Measurements from ENCODE around the gene MTHFD2. TPM values are rescaled to one million over a fixed set of nuclear protein-coding genes. Genes with fewer than 3 reads are reported as not detected.

MTHFD2 gene
- total and polyA plus RNA-seq, 2 of the 8 experiments (the other 6 are each of a cell fraction or from before 2014, with no cell fraction given) = 99.5 to 291 TPM

DNA sequence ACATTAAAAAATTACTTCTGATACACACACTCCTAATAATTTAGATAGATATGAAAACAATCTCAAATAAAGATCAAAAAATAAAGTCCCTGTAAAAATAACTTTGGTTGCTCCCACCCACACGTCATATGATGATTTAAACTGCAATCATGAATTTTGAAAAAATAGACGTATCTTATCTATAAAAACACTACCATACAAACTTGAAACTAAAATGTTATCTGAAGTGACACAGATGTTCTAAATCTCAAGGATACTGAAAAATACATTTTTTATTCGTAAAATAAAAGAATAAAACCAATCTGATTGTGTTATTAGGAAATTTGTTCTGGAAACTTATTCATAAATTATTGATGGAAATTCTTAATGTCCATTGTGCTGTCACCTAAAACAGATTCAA lies 42.6 kb upstream of the MTHFD2 start:
- no peak overlapping the region for H3K4me2 ChIP-seq (ENCODE audit: insufficient read depth in 1 of 2, low read depth in 2 of 2, low read length in 2 of 2)
- H4K5ac ChIP-seq (ENCODE audit: insufficient read length, low read depth, low read length) = no peak overlapping the region
- TF ChIP-seq TBP (IDR thresholded peaks at IDR 0.05; ENCODE audit: low read depth, low read length) (no peak), SIN3A (conservative IDR thresholded peaks at IDR 0.05 in 1 of 2, IDR thresholded peaks at IDR 0.05 in 1 of 2; ENCODE audit: low read depth in 1 of 2, low read length in 2 of 2) (no peak), EP300 (IDR thresholded peaks at IDR 0.05; ENCODE audit: borderline replicate concordance in 1 of 2, low read depth in 2 of 2, low read length in 2 of 2) (no peak), GABPA (IDR thresholded peaks at IDR 0.05; ENCODE audit: borderline replicate concordance, insufficient read depth, low read length) (no peak), PHF8 (conservative IDR thresholded peaks at IDR 0.05; ENCODE audit: low read depth, low read length) (no peak), NANOG (IDR thresholded peaks at IDR 0.05; ENCODE audit: insufficient read depth, low read depth, low read length, poor library complexity, severe bottlenecking) (no peak), HDAC6 (IDR thresholded peaks at IDR 0.05; ENCODE audit: low read depth, low read length) (no peak)
- TF ChIP-seq, protein P1, sequence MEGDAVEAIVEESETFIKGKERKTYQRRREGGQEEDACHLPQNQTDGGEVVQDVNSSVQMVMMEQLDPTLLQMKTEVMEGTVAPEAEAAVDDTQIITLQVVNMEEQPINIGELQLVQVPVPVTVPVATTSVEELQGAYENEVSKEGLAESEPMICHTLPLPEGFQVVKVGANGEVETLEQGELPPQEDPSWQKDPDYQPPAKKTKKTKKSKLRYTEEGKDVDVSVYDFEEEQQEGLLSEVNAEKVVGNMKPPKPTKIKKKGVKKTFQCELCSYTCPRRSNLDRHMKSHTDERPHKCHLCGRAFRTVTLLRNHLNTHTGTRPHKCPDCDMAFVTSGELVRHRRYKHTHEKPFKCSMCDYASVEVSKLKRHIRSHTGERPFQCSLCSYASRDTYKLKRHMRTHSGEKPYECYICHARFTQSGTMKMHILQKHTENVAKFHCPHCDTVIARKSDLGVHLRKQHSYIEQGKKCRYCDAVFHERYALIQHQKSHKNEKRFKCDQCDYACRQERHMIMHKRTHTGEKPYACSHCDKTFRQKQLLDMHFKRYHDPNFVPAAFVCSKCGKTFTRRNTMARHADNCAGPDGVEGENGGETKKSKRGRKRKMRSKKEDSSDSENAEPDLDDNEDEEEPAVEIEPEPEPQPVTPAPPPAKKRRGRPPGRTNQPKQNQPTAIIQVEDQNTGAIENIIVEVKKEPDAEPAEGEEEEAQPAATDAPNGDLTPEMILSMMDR (IDR thresholded peaks at IDR 0.05; ENCODE audit: control extremely low read depth in 1 of 3, insufficient read depth in 1 of 3, low read depth in 1 of 3, low read length in 3 of 3) = no peak
- TF ChIP-seq, protein P2, sequence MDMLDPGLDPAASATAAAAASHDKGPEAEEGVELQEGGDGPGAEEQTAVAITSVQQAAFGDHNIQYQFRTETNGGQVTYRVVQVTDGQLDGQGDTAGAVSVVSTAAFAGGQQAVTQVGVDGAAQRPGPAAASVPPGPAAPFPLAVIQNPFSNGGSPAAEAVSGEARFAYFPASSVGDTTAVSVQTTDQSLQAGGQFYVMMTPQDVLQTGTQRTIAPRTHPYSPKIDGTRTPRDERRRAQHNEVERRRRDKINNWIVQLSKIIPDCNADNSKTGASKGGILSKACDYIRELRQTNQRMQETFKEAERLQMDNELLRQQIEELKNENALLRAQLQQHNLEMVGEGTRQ (IDR thresholded peaks at IDR 0.05; ENCODE audit: low read length) = no peak

More for the DNA sequence above, 42.6 kb upstream of the MTHFD2 start:
- H4K20me1 ChIP-seq (replicated peaks in 1 of 2; ENCODE audit: control insufficient read depth in 1 of 2, insufficient read depth in 2 of 2, low read length in 2 of 2) = peaks cover 0 to 3% of the 10 kb centered on the region in 2 experiments
- no peaks in the 10 kb centered on the region for H3K79me2 ChIP-seq (ENCODE audit: control insufficient read depth in 1 of 2, insufficient read depth in 2 of 2, low read length in 2 of 2)
- no peak overlapping the region for H3K18ac ChIP-seq (ENCODE audit: extremely low read depth, low read length)
- H3K27me3 ChIP-seq (replicated peaks in 1 of 4; ENCODE audit: control insufficient read depth in 3 of 4, extremely low read depth in 1 of 4, insufficient read depth in 3 of 4, low read length in 3 of 4) = no peaks in the 10 kb centered on the region
- H3K4me1 ChIP-seq (replicated peaks in 1 of 4; ENCODE audit: control insufficient read depth in 3 of 4, insufficient read depth in 4 of 4, low read length in 3 of 4) = no peaks in the 10 kb centered on the region
- no peak overlapping the region for H2AFZ ChIP-seq (ENCODE audit: low read length)
- DNase-seq (ENCODE audit: low read depth in 1 of 2, low spot score in 2 of 2) (no peak), FAIRE-seq (no peak)
- ChIA-PET POLR2A (ENCODE audit: partially characterized antibody) (interaction anchor here (1.5 to 68.3 kb wide), 2 partner anchors 11 to 53 kb away, joined by 4 to 2699 read pairs; partner anchors contain the start of genes MOB1A and MTHFD2), CTCF (ENCODE audit: partially characterized antibody) (interaction anchor here (0.6 to 1.4 kb wide), 2 partner anchors 9 to 49 kb away, joined by 3 to 5 read pairs; no protein-coding TSS in a partner anchor)
- H3K4ac ChIP-seq (replicated peaks; ENCODE audit: insufficient read length, low read depth, low read length) = no peak overlapping the region
- no peak overlapping the region for H3K9ac ChIP-seq (replicated peaks in 1 of 4; ENCODE audit: extremely low read depth in 1 of 4, low read depth in 3 of 4, low read length in 3 of 4)
- no peak overlapping the region for H2AK5ac ChIP-seq (ENCODE audit: low read depth, low read length)
- H3K79me1 ChIP-seq (ENCODE audit: low read depth, low read length) = no peaks in the 10 kb centered on the region
- H2BK15ac ChIP-seq (ENCODE audit: low read length) = no peak overlapping the region
- H3K56ac ChIP-seq (replicated peaks; ENCODE audit: insufficient read length, low read depth, low read length) = no peak overlapping the region
- no peaks in the 10 kb centered on the region for H3K23me2 ChIP-seq (ENCODE audit: low read depth, low read length)
- H2BK120ac ChIP-seq (replicated peaks; ENCODE audit: low read depth, low read length) = no peak overlapping the region
- peaks cover 11 to 73% (median 37%) of the 10 kb centered on the region in 4 experiments for H3K36me3 ChIP-seq (ENCODE audit: control insufficient read depth in 2 of 4, insufficient read depth in 4 of 4, low read length in 3 of 4)
- WGBS, 2 experiments (ENCODE audit: extremely low coverage in 1 of 2, insufficient coverage in 1 of 2, insufficient read length in 1 of 2, insufficient replicate concordance in 2 of 2, low coverage in 1 of 2, low lambda C conversion rate in 2 of 2, missing lambda C conversion rate in 1 of 2) = 94% methylated on average over 3 of the region's 3 CpGs; no CpG with 5 or more reads in 1 of the 2 experiments
- no peak overlapping the region for H4K8ac ChIP-seq (ENCODE audit: extremely low read depth, insufficient read depth, low read length)
- H3K9me3 ChIP-seq (ENCODE audit: insufficient read depth in 2 of 2, low read depth in 1 of 2, low read length in 1 of 2) = no peaks in the 10 kb centered on the region
- no peak overlapping the region for H2BK20ac ChIP-seq (ENCODE audit: low read length)
- H3K4me3 ChIP-seq (ENCODE audit: extremely low read depth in 1 of 4, insufficient read depth in 2 of 4, low read depth in 3 of 4, low read length in 4 of 4) = no peak overlapping the region
- H3K23ac ChIP-seq (ENCODE audit: insufficient read length) = no peak overlapping the region
- H4K91ac ChIP-seq (replicated peaks; ENCODE audit: insufficient read length, low read length) = no peak overlapping the region
- H3K27ac ChIP-seq (ENCODE audit: low read depth, low read length) = no peak overlapping the region
- H3K14ac ChIP-seq (ENCODE audit: insufficient read length) = no peak overlapping the region
- H2BK5ac ChIP-seq (ENCODE audit: low read depth, low read length) = no peak overlapping the region
- H2BK12ac ChIP-seq (ENCODE audit: low read depth, low read length) = no peak overlapping the region
